ENCODE data around the gene SLC11A2. TPM values are rescaled to one million over a fixed set of nuclear protein-coding genes. Genes with fewer than 3 reads are reported as not detected.

The SLC11A2 gene
- total and polyA plus RNA-seq, 3 experiments from 2014 or later: 14.0 to 36.9 (median 35.2) TPM

DNA sequence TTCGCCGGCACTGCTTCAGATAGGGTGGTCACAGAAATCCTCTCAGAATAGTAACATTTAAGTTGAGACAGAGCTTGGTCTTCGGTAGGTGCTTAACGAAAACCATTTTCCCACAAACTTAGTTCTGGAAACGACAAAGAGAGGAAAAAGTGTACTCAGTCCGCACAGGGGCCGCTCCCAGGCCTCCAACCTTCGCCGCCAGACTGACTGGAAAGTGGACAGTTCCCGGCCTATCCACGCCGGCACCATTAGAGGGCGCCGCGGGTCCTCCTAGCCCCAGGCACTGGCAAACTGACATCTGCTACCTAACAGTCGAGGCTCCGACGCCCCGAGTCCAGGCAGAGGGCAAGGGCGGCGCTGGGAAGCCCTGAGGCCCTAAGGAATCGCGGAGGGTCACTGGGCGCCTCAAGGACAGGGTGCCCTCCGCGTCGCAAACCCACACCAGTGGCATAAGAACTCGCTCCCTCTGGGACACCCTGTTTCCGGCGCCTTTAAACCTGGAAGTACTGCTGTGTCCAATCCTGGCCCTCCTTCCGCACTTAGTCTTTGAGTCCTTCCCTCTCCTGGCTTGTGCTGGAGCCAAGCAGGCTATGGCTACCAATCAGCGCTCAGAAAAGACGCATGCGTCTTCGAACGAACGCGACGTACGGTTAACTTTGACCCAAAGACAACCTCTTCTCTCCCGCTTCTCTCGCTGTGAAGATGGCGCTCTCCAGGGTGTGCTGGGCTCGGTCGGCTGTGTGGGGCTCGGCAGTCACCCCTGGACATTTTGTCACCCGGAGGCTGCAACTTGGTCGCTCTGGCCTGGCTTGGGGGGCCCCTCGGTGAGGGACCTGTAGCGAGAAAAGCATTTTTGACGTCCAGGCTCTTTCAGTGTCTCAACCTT is 21.7 kb upstream of the SLC11A2 start, which contains the start of gene LETMD1:
Gene LETMD1, plus strand, starts transcription at position 673 of the 886 bp plus-strand sequence. Its CDS starts 30 bp downstream, at position 703.
- H3K27ac ChIP-seq (ENCODE audit: low read depth, low read length): peak within 1 kb of the TSS; percentile 82
- no peaks in the 10 kb centered on the region for H3K27me3 ChIP-seq (ENCODE audit: insufficient read depth, low read length, poor library complexity, severe bottlenecking)
- CTCF ChIA-PET: interaction anchor here (0.6 to 1.7 kb wide), 9 partner anchors 12 to 293 kb away, joined by 3 to 6 read pairs (median 3); partner anchors contain the start of gene SLC11A2
- Mint-ChIP-seq H3K4me3 (peak within 1 kb of the TSS; percentile 92 to 100 (median 95)), H3K27me3 (no peaks in the 10 kb centered on the region), H3K36me3 (peaks cover 0 to 25% (median 1%) of the 10 kb centered on the region in 3 donors), H3K9me3 (no peaks in the 10 kb centered on the region), H3K4me1 (peaks cover 30 to 43% (median 40%) of the 10 kb centered on the region in 3 donors), H3K27ac (peak within 1 kb of the TSS; percentile 92 to 99 (median 96))
- peak; percentile 84 to 96 (median 94) for DNase-seq
- no peaks in the 10 kb centered on the region for H3K9me3 ChIP-seq (ENCODE audit: low read length)
- peak within 1 kb of the TSS; percentile 82 for H3K4me3 ChIP-seq (ENCODE audit: low read length)
- H3K36me3 ChIP-seq (ENCODE audit: insufficient read depth, low read length): peaks cover 5% of the 10 kb centered on the region
- POLR2A ChIA-PET: interaction anchor here (0.9 to 1.5 kb wide), 2 partner anchors 36 to 191 kb away, joined by 4 to 5 read pairs; partner anchors contain the start of gene DAZAP2
- H3K4me1 ChIP-seq (ENCODE audit: insufficient read depth, low read length): peaks cover 29% of the 10 kb centered on the region

DNA sequence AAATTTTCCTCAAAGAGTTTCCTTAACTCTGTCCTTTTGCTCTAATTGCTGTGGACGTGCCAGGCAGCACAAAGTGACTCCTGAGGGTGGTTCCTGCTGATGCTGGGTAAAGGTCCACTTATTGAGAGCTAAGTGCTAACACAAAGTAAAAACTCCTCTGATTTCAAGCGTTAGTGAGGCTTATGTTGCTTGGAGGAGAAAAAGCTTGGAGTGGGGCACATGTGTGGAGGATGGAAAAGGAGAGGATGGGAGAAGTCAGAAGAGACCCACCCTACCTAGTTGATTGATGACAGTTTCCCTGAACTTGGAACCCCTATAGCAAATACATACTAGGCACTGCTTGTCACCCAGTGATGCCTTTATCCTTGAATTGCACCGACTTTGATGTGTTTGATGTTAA is 10.1 kb upstream of the SLC11A2 start:
- no peaks in the 10 kb centered on the region for H3K4me1 Mint-ChIP-seq
- Histone ChIP-seq H3K4me3 (ENCODE audit: low read length) (no peak overlapping the region), H3K4me1 (ENCODE audit: insufficient read depth, low read length) (no peaks in the 10 kb centered on the region), H3K27me3 (ENCODE audit: insufficient read depth, low read length, poor library complexity, severe bottlenecking) (no peaks in the 10 kb centered on the region), H3K27ac (ENCODE audit: low read depth, low read length) (no peak overlapping the region), H3K36me3 (ENCODE audit: insufficient read depth, low read length) (no peaks in the 10 kb centered on the region), H3K9me3 (ENCODE audit: low read length) (no peaks in the 10 kb centered on the region)
- H3K9me3 Mint-ChIP-seq: no peaks in the 10 kb centered on the region
- H3K27me3 Mint-ChIP-seq: no peaks in the 10 kb centered on the region
- peaks cover 0 to 1% (median 0%) of the 10 kb centered on the region in 3 donors for H3K36me3 Mint-ChIP-seq
- no peak overlapping the region for H3K27ac Mint-ChIP-seq
- no peak for DNase-seq
- POLR2A ChIA-PET: no interaction called here
- CTCF ChIA-PET: interaction anchor here (1.0 to 1.4 kb wide), 3 partner anchors 10 to 305 kb away, joined by 3 to 5 read pairs (median 4); partner anchors contain the start of gene SLC11A2
- H3K4me3 Mint-ChIP-seq: no peak overlapping the region

DNA sequence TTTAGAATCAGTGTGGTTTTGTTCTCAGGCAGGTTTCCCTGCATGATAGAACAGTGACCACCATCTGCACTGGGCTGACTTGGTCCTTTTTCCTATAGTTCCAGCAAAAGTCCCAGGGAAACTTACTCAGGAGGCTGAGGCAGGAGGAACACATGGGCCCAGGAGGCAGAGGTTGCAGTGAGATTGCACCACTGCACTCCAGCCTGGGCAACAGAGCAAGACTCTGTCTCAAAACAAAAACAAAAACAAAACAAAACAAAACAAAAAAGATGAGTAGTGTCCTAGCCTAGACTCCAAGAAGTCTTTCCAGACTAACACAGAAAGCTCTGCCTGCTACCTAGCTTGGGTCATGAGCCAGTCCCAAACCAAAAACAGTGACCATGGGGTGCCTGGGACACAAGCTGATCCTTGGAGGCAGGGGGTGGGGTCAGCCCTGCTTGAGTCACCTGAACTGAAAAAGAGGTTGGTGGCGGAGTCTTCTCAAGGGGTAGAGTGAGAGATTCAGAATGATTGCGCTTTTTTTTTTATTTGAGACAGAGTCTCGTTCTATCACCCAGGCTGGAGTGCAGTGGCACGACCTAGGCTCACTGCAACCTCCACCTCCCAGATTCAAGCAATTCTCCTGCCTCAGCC is 7.4 kb upstream of the SLC11A2 start:
- POLR2A ChIA-PET: no interaction called here
- Mint-ChIP-seq H3K4me3 (no peak overlapping the region), H3K4me1 (no peaks in the 10 kb centered on the region), H3K27me3 (peaks cover 4 to 6% of the 10 kb centered on the region in 2 donors), H3K27ac (peak overlapping the region in 1 of 8 donors; percentile 70), H3K36me3 (peaks cover 0 to 1% (median 0%) of the 10 kb centered on the region in 3 donors), H3K9me3 (no peaks in the 10 kb centered on the region)
- H3K4me3 ChIP-seq (ENCODE audit: low read length): no peak overlapping the region
- no peaks in the 10 kb centered on the region for H3K4me1 ChIP-seq (ENCODE audit: insufficient read depth, low read length)
- no peak for DNase-seq
- H3K27ac ChIP-seq (ENCODE audit: low read depth, low read length): no peak overlapping the region
- CTCF ChIA-PET: interaction anchor here (1.2 kb wide), 1 partner anchor 13 kb away, joined by 3 read pairs; no protein-coding TSS in a partner anchor
- no peaks in the 10 kb centered on the region for H3K27me3 ChIP-seq (ENCODE audit: insufficient read depth, low read length, poor library complexity, severe bottlenecking)
- no peaks in the 10 kb centered on the region for H3K9me3 ChIP-seq (ENCODE audit: low read length)
- no peaks in the 10 kb centered on the region for H3K36me3 ChIP-seq (ENCODE audit: insufficient read depth, low read length)

DNA sequence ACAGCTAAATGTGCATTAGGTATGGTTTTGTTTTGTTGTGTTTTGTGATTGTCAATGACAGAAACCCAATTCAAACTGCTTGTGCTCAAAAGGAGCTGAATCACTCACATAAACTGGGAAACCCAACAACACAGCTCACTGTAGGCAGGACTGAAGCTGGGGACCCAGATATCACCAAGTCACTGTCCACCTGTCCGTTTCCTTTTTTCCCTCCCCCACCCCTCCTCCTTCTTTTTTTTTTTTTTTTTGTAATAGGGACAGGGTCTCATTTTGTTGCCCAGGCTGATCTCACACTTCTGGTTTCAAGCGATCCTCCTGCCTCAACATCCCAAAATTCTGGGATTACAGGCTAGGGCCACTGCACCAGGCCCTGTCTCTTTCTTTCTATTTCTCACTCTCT is 6.9 kb upstream of the SLC11A2 start:
- Histone ChIP-seq H3K27me3 (ENCODE audit: insufficient read depth, low read length, poor library complexity, severe bottlenecking) (no peaks in the 10 kb centered on the region), H3K36me3 (ENCODE audit: insufficient read depth, low read length) (no peaks in the 10 kb centered on the region), H3K27ac (ENCODE audit: low read depth, low read length) (no peak overlapping the region), H3K4me1 (ENCODE audit: insufficient read depth, low read length) (peaks cover 5% of the 10 kb centered on the region), H3K9me3 (ENCODE audit: low read length) (no peaks in the 10 kb centered on the region), H3K4me3 (ENCODE audit: low read length) (no peak overlapping the region)
- Mint-ChIP-seq H3K4me1 (peaks cover 0 to 3% (median 2%) of the 10 kb centered on the region in 3 donors), H3K27me3 (peaks cover 4 to 6% of the 10 kb centered on the region in 2 donors), H3K36me3 (peaks cover 0 to 1% (median 0%) of the 10 kb centered on the region in 3 donors), H3K27ac (peak overlapping the region in 1 of 8 donors; percentile 70), H3K4me3 (no peak overlapping the region), H3K9me3 (no peaks in the 10 kb centered on the region)
- DNase-seq: no peak
- CTCF ChIA-PET: interaction anchor here (1.2 kb wide), 1 partner anchor 14 kb away, joined by 3 read pairs; no protein-coding TSS in a partner anchor
- POLR2A ChIA-PET: interaction anchor here (0.6 to 0.7 kb wide), 2 partner anchors 11 to 45 kb away, joined by 3 to 7 read pairs; no protein-coding TSS in a partner anchor

DNA sequence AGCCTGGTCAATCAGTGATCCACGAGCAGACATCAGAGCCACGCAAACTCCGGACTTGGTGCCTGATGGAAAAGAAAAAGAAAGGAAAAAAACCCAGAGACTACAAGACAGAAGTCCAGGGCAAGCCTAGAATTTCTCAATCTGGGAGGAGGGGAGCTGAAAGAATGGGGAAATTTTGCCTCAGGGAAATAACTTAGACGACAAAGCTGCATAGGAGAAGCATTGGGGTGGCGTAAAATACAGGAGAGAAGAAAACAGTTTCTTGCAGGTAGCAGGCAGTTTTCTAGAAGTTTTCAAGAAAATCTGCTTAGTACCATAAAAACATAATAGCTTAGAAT is 2.6 kb upstream of the SLC11A2 start:
- peaks cover 17% of the 10 kb centered on the region for H3K4me1 ChIP-seq (ENCODE audit: insufficient read depth, low read length)
- POLR2A ChIA-PET: no interaction called here
- Mint-ChIP-seq H3K4me3 (peak overlapping the region in 1 of 7 donors; percentile 83), H3K27me3 (peaks cover 4 to 6% of the 10 kb centered on the region in 2 donors), H3K9me3 (no peaks in the 10 kb centered on the region), H3K27ac (peak overlapping the region in 1 of 8 donors; percentile 52), H3K4me1 (peaks cover 30 to 37% (median 30%) of the 10 kb centered on the region in 3 donors), H3K36me3 (peaks cover 0 to 10% (median 1%) of the 10 kb centered on the region in 3 donors)
- CTCF ChIA-PET: interaction anchor here (0.9 to 1.5 kb wide), 3 partner anchors 15 to 263 kb away, joined by 3 to 4 read pairs (median 3); no protein-coding TSS in a partner anchor
- no peaks in the 10 kb centered on the region for H3K27me3 ChIP-seq (ENCODE audit: insufficient read depth, low read length, poor library complexity, severe bottlenecking)
- H3K9me3 ChIP-seq (ENCODE audit: low read length): no peaks in the 10 kb centered on the region
- DNase-seq: no peak
- no peaks in the 10 kb centered on the region for H3K36me3 ChIP-seq (ENCODE audit: insufficient read depth, low read length)
- no peak overlapping the region for H3K27ac ChIP-seq (ENCODE audit: low read depth, low read length)
- H3K4me3 ChIP-seq (ENCODE audit: low read length): no peak overlapping the region

DNA sequence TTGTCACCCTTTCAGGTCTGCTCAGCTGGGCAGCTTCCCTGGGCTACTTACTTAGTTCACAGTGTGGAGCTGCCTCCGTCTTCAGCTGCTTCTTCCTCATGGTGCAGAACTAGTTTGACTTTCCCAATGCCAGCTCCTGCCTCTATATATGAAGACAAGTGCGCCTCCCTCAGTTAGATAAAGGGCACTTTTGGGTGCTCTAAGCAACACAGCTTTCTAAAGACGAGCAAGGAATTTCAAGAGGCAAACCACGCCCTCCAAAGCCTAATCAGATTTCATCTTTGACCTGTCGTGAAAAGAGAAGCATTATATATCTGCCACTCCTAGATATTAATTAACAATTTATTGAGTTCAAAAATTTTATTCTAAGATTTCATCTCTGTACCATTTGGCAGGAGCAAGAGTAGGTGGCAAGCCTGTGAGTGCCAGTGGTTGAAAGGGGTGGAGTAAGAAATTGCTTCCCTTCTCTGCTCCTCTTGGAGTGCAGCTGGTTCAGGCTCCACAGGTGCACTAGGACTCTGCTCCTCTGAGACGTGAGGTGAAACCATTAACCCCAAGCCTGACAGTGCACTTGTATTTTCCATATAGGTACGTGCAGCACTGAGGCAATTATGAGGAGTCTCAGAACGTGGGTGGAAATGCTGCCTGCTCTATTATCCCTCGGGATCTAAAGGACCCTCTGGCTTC is 2.1 kb upstream of the SLC11A2 start:
- Histone ChIP-seq H3K4me3 (ENCODE audit: low read length) (no peak overlapping the region), H3K9me3 (ENCODE audit: low read length) (no peaks in the 10 kb centered on the region), H3K27me3 (ENCODE audit: insufficient read depth, low read length, poor library complexity, severe bottlenecking) (no peaks in the 10 kb centered on the region), H3K27ac (ENCODE audit: low read depth, low read length) (no peak overlapping the region), H3K4me1 (ENCODE audit: insufficient read depth, low read length) (peaks cover 20% of the 10 kb centered on the region), H3K36me3 (ENCODE audit: insufficient read depth, low read length) (no peaks in the 10 kb centered on the region)
- Mint-ChIP-seq H3K9me3 (no peaks in the 10 kb centered on the region), H3K4me3 (peak overlapping the region in 5 of 7 donors; percentile 22 to 83 (median 65)), H3K36me3 (peaks cover 0 to 10% (median under 1%) of the 10 kb centered on the region in 3 donors), H3K27ac (peak overlapping the region in 1 of 8 donors; percentile 68), H3K4me1 (peaks cover 33 to 42% (median 36%) of the 10 kb centered on the region in 3 donors), H3K27me3 (peaks cover 4 to 6% of the 10 kb centered on the region in 2 donors)
- DNase-seq: peak in 1 of 5 donors; percentile 26
- CTCF ChIA-PET: interaction anchor here (0.8 to 1.5 kb wide), 6 partner anchors 15 to 263 kb away, joined by 3 to 5 read pairs (median 4); no protein-coding TSS in a partner anchor
- POLR2A ChIA-PET: interaction anchor here (0.9 to 1.1 kb wide), 2 partner anchors 264 to 315 kb away, joined by 3 to 9 read pairs; partner anchors contain the start of gene ATF1

DNA sequence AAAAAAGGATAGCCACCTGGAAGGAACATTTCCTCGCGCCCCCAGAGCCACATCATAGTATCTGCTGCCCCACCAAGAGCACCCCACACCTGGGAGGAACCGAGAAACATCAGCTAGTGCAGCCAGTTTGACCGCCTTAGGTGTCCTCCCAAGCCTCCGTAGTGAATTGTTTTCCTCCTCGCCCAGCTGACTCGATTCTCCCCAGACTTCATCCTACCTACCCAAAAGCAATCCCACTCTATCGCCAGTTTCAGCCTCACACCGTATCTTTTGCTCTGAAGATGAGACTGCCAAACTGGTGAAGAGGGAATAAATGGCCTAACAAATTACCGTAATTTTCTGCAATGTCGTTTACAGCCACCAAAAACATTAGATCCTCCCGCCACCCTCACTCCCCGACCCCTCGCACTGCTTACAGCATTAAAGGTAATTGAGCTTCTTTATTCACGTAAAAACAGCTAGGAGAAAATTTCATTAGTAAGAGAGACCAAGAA is 1.2 kb upstream of the SLC11A2 start:
- Histone ChIP-seq H3K4me3 (ENCODE audit: low read length) (no peak overlapping the region), H3K9me3 (ENCODE audit: low read length) (no peaks in the 10 kb centered on the region), H3K4me1 (ENCODE audit: insufficient read depth, low read length) (peaks cover 20% of the 10 kb centered on the region), H3K27me3 (ENCODE audit: insufficient read depth, low read length, poor library complexity, severe bottlenecking) (no peaks in the 10 kb centered on the region), H3K36me3 (ENCODE audit: insufficient read depth, low read length) (no peaks in the 10 kb centered on the region), H3K27ac (ENCODE audit: low read depth, low read length) (no peak overlapping the region)
- Mint-ChIP-seq H3K27me3 (peaks cover 4 to 6% of the 10 kb centered on the region in 2 donors), H3K9me3 (no peaks in the 10 kb centered on the region), H3K4me1 (peaks cover 34 to 48% (median 41%) of the 10 kb centered on the region in 3 donors), H3K36me3 (peaks cover 0 to 10% (median 0%) of the 10 kb centered on the region in 3 donors), H3K27ac (peak overlapping the region in 5 of 8 donors; percentile 47 to 71 (median 60)), H3K4me3 (peak overlapping the region; percentile 14 to 79 (median 67))
- no peak for DNase-seq
- ChIA-PET CTCF (interaction anchor here (0.8 to 1.8 kb wide), 6 partner anchors 8 to 205 kb away, joined by 3 to 5 read pairs (median 4); no protein-coding TSS in a partner anchor), POLR2A (interaction anchor here (0.7 to 1.1 kb wide), 3 partner anchors 260 to 314 kb away, joined by 3 to 9 read pairs (median 4); partner anchors contain the start of gene ATF1)
